Activated CD8-positive, alpha-beta T cell treated with anti-CD3 and anti-CD28 coated beads for 36 hours (primary cell): ENCODE results near the gene GAREM1. TPM values are rescaled to one million over a fixed set of nuclear protein-coding genes. Genes with fewer than 3 reads are reported as not detected.
"Not testable (repeated sequence)": the region's sequence is repeated elsewhere in the genome, so short reads cannot be mapped to it uniquely, and the experiment has no call there.

Experiments
- ATAC-seq: fragments of 200-7000 bp; cut with Tn5 transposase; one replicate; pipeline ENCODE4 v1.10.0; 2021; ENCODE audit warnings: mild to moderate bottlenecking, moderate library complexity
- CTCF ChIA-PET: fragments of 350-600 bp; sonication (Branson Sonifier 250); formaldehyde crosslinking; loops from one replicate; lab custom pipeline; 2021; ENCODE audit warnings: antibody characterized with exemption; lab: Charles Lee
- POLR2A ChIA-PET: fragments of 350-600 bp; sonication (Branson Sonifier 250); formaldehyde crosslinking; loops from one replicate; lab custom pipeline; 2021; ENCODE audit warnings: antibody characterized with exemption; lab: Charles Lee
- DNase-seq: peaks from one replicate; pipeline ENCODE4 v3.0.0-alpha.2; 2020
- H3K27ac Mint-ChIP-seq: one replicate; pipeline ENCODE4 v1.8.0; 2021; ENCODE audit warnings: mild to moderate bottlenecking, mixed read lengths
- H3K27me3 Mint-ChIP-seq: one replicate; pipeline ENCODE4 v1.8.0; 2021; ENCODE audit warnings: mixed read lengths
- H3K36me3 Mint-ChIP-seq: one replicate; pipeline ENCODE4 v1.8.0; 2021; ENCODE audit warnings: low read depth, mixed read lengths
- H3K4me1 Mint-ChIP-seq: one replicate; pipeline ENCODE4 v1.8.0; 2021; ENCODE audit warnings: low read depth, mixed read lengths
- H3K4me3 Mint-ChIP-seq: one replicate; pipeline ENCODE4 v1.8.0; 2021; ENCODE audit warnings: mild to moderate bottlenecking, moderate library complexity, mixed read lengths
- H3K9me3 Mint-ChIP-seq: one replicate; pipeline ENCODE4 v1.8.0; 2021; ENCODE audit warnings: mixed read lengths
- CTCF ChIP-seq: fragments of 200-600 bp; IDR thresholded peaks from one replicate; pipeline ENCODE4 v1.8.0; 2022; ENCODE audit warnings: antibody characterized with exemption, mild to moderate bottlenecking
- intact Hi-C: fragments of 100-400 bp; cut with micrococcal nuclease; formaldehyde crosslinking; loops from one replicate; pipeline ENCODE4 v1.10.0; 2022
- total RNA-seq, 2 experiments: library from RNA; stranded (reverse); gene quantifications; one replicate each; pipeline ENCODE4 v1.2.3, GENCODE V29; 2021

The GAREM1 gene
- total RNA-seq, 2 experiments from 2014 or later: not detected

DNA sequence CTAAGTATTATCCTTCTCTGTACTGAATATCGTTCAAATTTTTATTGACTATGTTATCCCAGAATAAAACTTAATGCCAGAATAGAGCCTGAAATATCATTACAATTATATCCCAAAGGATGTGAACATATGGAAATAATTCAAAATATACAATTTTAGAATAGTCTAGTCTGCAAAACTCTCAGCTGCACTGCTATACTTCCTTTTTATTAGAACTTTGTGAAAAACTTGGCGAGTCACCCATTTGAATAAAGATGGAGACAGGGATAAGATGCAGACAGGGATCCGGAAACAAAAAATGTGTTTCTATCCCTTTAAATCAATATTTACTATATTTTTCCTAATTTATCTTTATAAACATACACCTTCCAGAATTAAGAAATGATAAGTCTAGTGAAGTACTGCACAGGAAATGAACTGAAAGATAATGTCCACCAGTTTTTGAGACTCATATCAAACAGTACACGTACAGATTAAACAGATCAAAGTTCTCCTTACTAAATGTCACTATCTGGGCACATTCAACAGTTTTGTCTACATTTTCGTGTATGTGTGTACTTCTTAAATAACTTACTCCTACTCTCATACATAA is 173.0 kb downstream of the GAREM1 start:
- ATAC-seq (no peak), DNase-seq (no peak)
- Mint-ChIP-seq H3K36me3 (no peaks in the 10 kb centered on the region), H3K27me3 (peaks cover 14% of the 10 kb centered on the region), H3K4me3 (no peak overlapping the region), H3K4me1 (peaks cover 6% of the 10 kb centered on the region), H3K27ac (no peak overlapping the region), H3K9me3 (no peaks in the 10 kb centered on the region)
- no peak for TF ChIP-seq CTCF
- POLR2A ChIA-PET: no interaction called here
- CTCF ChIA-PET: no interaction called here
- intact Hi-C loops: no loop called here

- H3K27me3 Mint-ChIP-seq: peaks cover 12% of the 10 kb centered on the region
- DNase-seq: no peak
- ChIA-PET CTCF (interaction anchor here (1.2 kb wide), 1 partner anchor 19 kb away, joined by 3 read pairs; no protein-coding TSS in a partner anchor), POLR2A (no interaction called here)
- H3K9me3 Mint-ChIP-seq: no peaks in the 10 kb centered on the region
- H3K4me3 Mint-ChIP-seq: no peak overlapping the region
- no peak overlapping the region for H3K27ac Mint-ChIP-seq
- intact Hi-C loops: no loop called here
- H3K36me3 Mint-ChIP-seq: no peaks in the 10 kb centered on the region
- ATAC-seq: no peak
- no peak for TF ChIP-seq CTCF
- no peaks in the 10 kb centered on the region for H3K4me1 Mint-ChIP-seq
Measured at GRCh38 chr18:32296851-32297250, 173.8 kb downstream of the GAREM1 start.

GRCh38 chr18:32295604-32296003 is 175.1 kb downstream of the GAREM1 start:
- no peak for DNase-seq
- ChIA-PET POLR2A (no interaction called here), CTCF (interaction anchor here (0.9 to 1.2 kb wide), 2 partner anchors 14 to 18 kb away, joined by 3 read pairs; no protein-coding TSS in a partner anchor)
- Mint-ChIP-seq H3K36me3 (no peaks in the 10 kb centered on the region), H3K9me3 (no peaks in the 10 kb centered on the region), H3K27ac (no peak overlapping the region), H3K27me3 (peaks cover 14% of the 10 kb centered on the region), H3K4me3 (no peak overlapping the region), H3K4me1 (no peaks in the 10 kb centered on the region)
- intact Hi-C loops: no loop called here
- ATAC-seq: no peak
- TF ChIP-seq CTCF: no peak

DNA sequence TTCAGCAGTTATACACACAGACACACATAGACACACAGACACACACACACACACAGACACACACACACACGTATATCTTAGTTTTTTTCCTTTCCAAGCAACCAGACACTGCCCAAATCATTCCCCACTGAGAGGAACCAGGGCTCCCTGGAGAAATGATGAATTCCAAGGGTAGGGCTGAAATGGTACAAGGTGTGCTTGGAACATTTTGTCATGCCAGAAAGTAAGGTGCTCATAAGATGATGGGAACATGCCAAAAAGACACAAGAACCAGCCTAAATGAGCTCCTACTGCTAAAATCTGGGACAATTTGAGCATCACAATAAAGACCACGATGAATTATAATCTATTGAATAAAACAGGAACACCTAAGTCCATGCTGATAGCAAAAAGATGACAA is 177.6 kb downstream of the GAREM1 start:
- H3K27me3 Mint-ChIP-seq: peaks cover 9% of the 10 kb centered on the region
- TF ChIP-seq CTCF: no peak
- ATAC-seq (no peak), DNase-seq (no peak)
- intact Hi-C loops: no loop called here
- H3K4me3 Mint-ChIP-seq: no peak overlapping the region
- ChIA-PET CTCF (no interaction called here), POLR2A (no interaction called here)
- H3K36me3 Mint-ChIP-seq: no peaks in the 10 kb centered on the region
- no peaks in the 10 kb centered on the region for H3K4me1 Mint-ChIP-seq
- H3K27ac Mint-ChIP-seq: no peak overlapping the region
- no peaks in the 10 kb centered on the region for H3K9me3 Mint-ChIP-seq

GRCh38 chr18:32291623-32292022 is 179.1 kb downstream of the GAREM1 start:
- ATAC-seq, H3K27me3 Mint-ChIP-seq, H3K4me1 Mint-ChIP-seq, DNase-seq, H3K9me3 Mint-ChIP-seq, intact Hi-C loops, POLR2A ChIA-PET, H3K27ac Mint-ChIP-seq, H3K36me3 Mint-ChIP-seq, CTCF ChIA-PET, H3K4me3 Mint-ChIP-seq: not testable (repeated sequence)
